ENCODE measurements around the gene MBD2. TPM values are rescaled to one million over a fixed set of nuclear protein-coding genes. Genes with fewer than 3 reads are reported as not detected.

MBD2 gene
- total RNA-seq, 1 donor from 2014 or later, result 43.0 TPM

DNA sequence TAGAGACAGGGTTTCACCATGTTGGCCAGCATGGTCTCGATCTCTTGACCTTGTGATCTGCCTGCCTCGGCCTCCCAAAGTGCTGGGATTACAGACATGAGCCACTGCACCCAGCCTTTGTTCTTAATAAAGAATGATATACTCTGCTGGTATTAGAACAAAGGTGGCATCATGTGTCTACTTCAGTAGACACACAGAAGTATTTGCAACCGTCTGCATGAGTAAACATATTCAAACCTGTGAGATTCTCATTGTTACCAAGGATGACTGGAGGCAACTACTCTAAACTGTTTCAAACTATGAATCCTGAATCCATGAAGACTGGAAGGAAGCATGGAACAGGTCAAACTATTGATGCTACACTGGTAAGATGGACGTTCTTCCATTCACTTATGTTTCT lies 32.1 kb downstream of the MBD2 start:
- H3K27ac ChIP-seq, result no peak overlapping the region
- peaks cover 0 to 12% of the 10 kb centered on the region in 2 donors for H3K36me3 ChIP-seq
- TF ChIP-seq, protein P1, sequence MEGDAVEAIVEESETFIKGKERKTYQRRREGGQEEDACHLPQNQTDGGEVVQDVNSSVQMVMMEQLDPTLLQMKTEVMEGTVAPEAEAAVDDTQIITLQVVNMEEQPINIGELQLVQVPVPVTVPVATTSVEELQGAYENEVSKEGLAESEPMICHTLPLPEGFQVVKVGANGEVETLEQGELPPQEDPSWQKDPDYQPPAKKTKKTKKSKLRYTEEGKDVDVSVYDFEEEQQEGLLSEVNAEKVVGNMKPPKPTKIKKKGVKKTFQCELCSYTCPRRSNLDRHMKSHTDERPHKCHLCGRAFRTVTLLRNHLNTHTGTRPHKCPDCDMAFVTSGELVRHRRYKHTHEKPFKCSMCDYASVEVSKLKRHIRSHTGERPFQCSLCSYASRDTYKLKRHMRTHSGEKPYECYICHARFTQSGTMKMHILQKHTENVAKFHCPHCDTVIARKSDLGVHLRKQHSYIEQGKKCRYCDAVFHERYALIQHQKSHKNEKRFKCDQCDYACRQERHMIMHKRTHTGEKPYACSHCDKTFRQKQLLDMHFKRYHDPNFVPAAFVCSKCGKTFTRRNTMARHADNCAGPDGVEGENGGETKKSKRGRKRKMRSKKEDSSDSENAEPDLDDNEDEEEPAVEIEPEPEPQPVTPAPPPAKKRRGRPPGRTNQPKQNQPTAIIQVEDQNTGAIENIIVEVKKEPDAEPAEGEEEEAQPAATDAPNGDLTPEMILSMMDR (IDR thresholded peaks at IDR 0.05), result no peak
- TF ChIP-seq POLR2AphosphoS5 (IDR thresholded peaks at IDR 0.05; ENCODE audit: insufficient read depth in 1 of 2, low read depth in 1 of 2) (no peak), POLR2A (IDR thresholded peaks at IDR 0.05) (no peak)
- intact Hi-C loops (cut with DNase I), result no loop called here
- no peak for DNase-seq (ENCODE audit: extremely low spot score in 2 of 2)
- no peak overlapping the region for H3K4me3 ChIP-seq
- H3K4me1 ChIP-seq, result peaks cover 18% of the 10 kb centered on the region
- no peaks in the 10 kb centered on the region for H3K9me3 ChIP-seq
- no peaks in the 10 kb centered on the region for H3K27me3 ChIP-seq

DNA sequence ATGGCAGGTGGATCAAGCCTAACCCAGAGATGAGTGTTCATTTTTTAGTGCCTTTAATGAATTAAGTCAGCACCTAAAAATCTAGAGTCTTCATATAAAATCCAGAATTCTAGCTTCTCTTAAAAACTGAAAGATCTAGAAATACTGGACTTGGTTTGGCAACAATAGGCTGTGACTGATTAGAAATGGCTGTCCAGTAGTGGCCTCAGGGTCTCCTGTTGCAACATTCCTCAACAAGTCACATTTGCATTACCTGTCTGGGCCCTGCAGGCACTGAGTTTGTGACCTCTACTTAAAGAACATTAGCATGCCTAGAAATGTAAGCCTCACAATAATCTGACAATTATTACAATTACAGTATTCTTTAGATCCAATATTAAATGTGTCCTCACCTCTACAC lies 33.1 kb downstream of the MBD2 start:
- intact Hi-C loops (cut with DNase I), result no loop called here
- H3K4me1 ChIP-seq, result peaks cover 18% of the 10 kb centered on the region
- no peak for TF ChIP-seq POLR2AphosphoS5 (IDR thresholded peaks at IDR 0.05; ENCODE audit: insufficient read depth in 1 of 2, low read depth in 1 of 2)
- TF ChIP-seq, protein P1 (IDR thresholded peaks at IDR 0.05), result no peak
- TF ChIP-seq POLR2A (IDR thresholded peaks at IDR 0.05), result no peak
- H3K9me3 ChIP-seq, result no peaks in the 10 kb centered on the region
- no peak overlapping the region for H3K4me3 ChIP-seq
- H3K27ac ChIP-seq, result no peak overlapping the region
- H3K27me3 ChIP-seq, result no peaks in the 10 kb centered on the region
- no peak for DNase-seq (ENCODE audit: extremely low spot score in 2 of 2)
- peaks cover 0 to 16% of the 10 kb centered on the region in 2 donors for H3K36me3 ChIP-seq

DNA sequence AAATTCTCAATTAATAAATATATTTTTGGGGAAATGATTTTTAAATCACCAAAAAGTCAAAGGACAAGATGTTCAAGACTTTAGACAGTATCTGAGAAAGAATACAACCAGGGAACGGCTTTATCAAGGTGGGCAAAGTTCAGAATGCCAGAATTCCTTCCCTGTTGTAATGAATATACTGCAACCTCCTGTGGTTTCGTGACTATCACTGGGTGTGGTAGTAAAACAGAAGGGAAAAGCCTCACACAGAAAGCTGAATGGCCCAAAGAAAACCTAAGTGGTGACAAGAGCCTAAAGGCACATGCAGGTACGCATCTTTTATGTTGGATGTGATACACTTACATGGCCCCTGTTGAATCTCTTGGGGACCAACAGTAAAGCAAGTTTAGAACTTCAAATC lies 37.1 kb downstream of the MBD2 start:
- H3K27ac ChIP-seq, result no peak overlapping the region
- TF ChIP-seq POLR2A (IDR thresholded peaks at IDR 0.05) (no peak), POLR2AphosphoS5 (IDR thresholded peaks at IDR 0.05; ENCODE audit: insufficient read depth in 1 of 2, low read depth in 1 of 2) (no peak)
- TF ChIP-seq, protein P1 (IDR thresholded peaks at IDR 0.05), result no peak
- no peaks in the 10 kb centered on the region for H3K27me3 ChIP-seq
- H3K36me3 ChIP-seq, result peaks cover 0 to 16% of the 10 kb centered on the region in 2 donors
- no peaks in the 10 kb centered on the region for H3K9me3 ChIP-seq
- no peak overlapping the region for H3K4me3 ChIP-seq
- intact Hi-C loops (cut with DNase I), result no loop called here
- no peak for DNase-seq (ENCODE audit: extremely low spot score in 2 of 2)
- peaks cover 7% of the 10 kb centered on the region for H3K4me1 ChIP-seq

DNA sequence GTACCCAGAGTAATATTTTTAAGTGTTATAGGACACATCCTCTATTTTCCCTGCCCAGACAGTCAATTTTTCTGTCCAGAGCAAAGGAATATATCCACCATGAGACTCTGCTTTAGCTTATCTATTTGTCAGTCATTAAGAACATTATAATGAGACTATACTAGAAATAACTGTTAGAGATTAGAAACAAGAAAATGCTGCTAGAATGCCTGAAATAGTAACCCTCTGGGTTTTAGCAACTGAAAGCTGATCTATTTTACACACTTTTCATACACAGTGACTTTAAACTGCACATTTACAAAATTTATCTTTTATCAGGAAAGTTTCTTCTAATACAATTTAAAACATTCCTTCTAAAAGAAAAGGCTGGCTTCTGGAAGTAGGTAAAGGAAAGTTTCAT lies 39.6 kb downstream of the MBD2 start:
- no peak overlapping the region for H3K27ac ChIP-seq
- TF ChIP-seq, protein P1 (IDR thresholded peaks at IDR 0.05), result no peak
- TF ChIP-seq POLR2AphosphoS5 (IDR thresholded peaks at IDR 0.05; ENCODE audit: insufficient read depth in 1 of 2, low read depth in 1 of 2) (no peak), POLR2A (IDR thresholded peaks at IDR 0.05) (no peak)
- intact Hi-C loops (cut with DNase I), result no loop called here
- H3K4me1 ChIP-seq, result no peaks in the 10 kb centered on the region
- DNase-seq (ENCODE audit: extremely low spot score in 2 of 2), result no peak
- H3K27me3 ChIP-seq, result no peaks in the 10 kb centered on the region
- no peaks in the 10 kb centered on the region for H3K9me3 ChIP-seq
- peaks cover 0 to 16% of the 10 kb centered on the region in 2 donors for H3K36me3 ChIP-seq
- no peak overlapping the region for H3K4me3 ChIP-seq

DNA sequence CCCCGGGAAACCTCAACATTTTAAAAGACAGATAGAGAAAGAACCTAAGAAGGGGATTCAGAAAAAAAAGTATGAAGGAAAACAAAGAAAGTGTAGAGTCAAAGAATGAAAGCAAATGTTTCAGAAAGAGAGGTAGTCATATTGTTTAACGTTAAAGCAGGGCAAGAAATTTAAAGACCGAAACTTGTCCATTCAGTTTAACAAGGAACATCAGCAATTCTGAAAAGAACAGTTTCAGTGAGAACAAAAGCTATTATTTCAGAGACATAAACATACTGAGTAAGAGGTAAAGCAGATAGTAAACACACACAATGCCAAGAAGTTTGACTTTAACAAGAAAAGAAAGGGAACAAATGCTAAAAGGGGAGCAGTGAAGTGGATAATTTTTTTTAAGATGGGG lies 41.1 kb downstream of the MBD2 start:
- Histone ChIP-seq H3K27me3 (no peaks in the 10 kb centered on the region), H3K9me3 (no peaks in the 10 kb centered on the region), H3K4me1 (no peaks in the 10 kb centered on the region), H3K27ac (no peak overlapping the region), H3K4me3 (no peak overlapping the region), H3K36me3 (peaks cover 0 to 10% of the 10 kb centered on the region in 2 donors)
- intact Hi-C loops (cut with DNase I), result no loop called here
- no peak for DNase-seq (ENCODE audit: extremely low spot score in 2 of 2)
- TF ChIP-seq, protein P1 (IDR thresholded peaks at IDR 0.05), result no peak

Data from vagina (tissue), 2 donors.